ENCODE data around the gene SLC17A5.
"Not testable (repeated sequence)": the region's sequence is repeated elsewhere in the genome, so short reads cannot be mapped to it uniquely, and the experiment has no call there.

Gene SLC17A5

GRCh38 chr6:73556836-73557235, 97.0 kb downstream of the SLC17A5 start:
- H3K9ac ChIP-seq (ENCODE audit: low read length): no peak overlapping the region
- no peak overlapping the region for H3K4me2 ChIP-seq (ENCODE audit: low read length)
- H3K9me3 ChIP-seq (ENCODE audit: low read length): no peaks in the 10 kb centered on the region
- no peaks in the 10 kb centered on the region for H3F3A ChIP-seq (ENCODE audit: insufficient read depth, low read length)
- peaks cover 6% of the 10 kb centered on the region for H3K4me1 ChIP-seq (ENCODE audit: insufficient read depth, low read length, severe bottlenecking)
- TF ChIP-seq EZH2 (IDR thresholded peaks at IDR 0.05; ENCODE audit: borderline replicate concordance, low read length) (no peak), CTCF (IDR thresholded peaks at IDR 0.05; ENCODE audit: low read length) (no peak)
- H3K79me2 ChIP-seq (ENCODE audit: insufficient read depth, low read length): no peaks in the 10 kb centered on the region
- H3K27ac ChIP-seq (ENCODE audit: low read depth, low read length, poor library complexity, severe bottlenecking): no peak overlapping the region
- no peaks in the 10 kb centered on the region for H3K27me3 ChIP-seq (ENCODE audit: insufficient read depth, low read length)
- no peak overlapping the region for H3K4me3 ChIP-seq (ENCODE audit: low read depth, low read length, poor library complexity, severe bottlenecking)
- no peak overlapping the region for H2AFZ ChIP-seq (ENCODE audit: low read length)
- no peaks in the 10 kb centered on the region for H3K36me3 ChIP-seq (ENCODE audit: insufficient read depth, low read length)
- H4K20me1 ChIP-seq (ENCODE audit: insufficient read depth, low read length): no peaks in the 10 kb centered on the region
- no peaks in the 10 kb centered on the region for H3K9me2 ChIP-seq (ENCODE audit: low read depth, low read length)

- H3K9me3 ChIP-seq (ENCODE audit: low read length); H3K9ac ChIP-seq (ENCODE audit: low read length); H3F3A ChIP-seq (ENCODE audit: insufficient read depth, low read length); H3K27ac ChIP-seq (ENCODE audit: low read depth, low read length, poor library complexity, severe bottlenecking); H3K79me2 ChIP-seq (ENCODE audit: insufficient read depth, low read length); H4K20me1 ChIP-seq (ENCODE audit: insufficient read depth, low read length); H3K4me1 ChIP-seq (ENCODE audit: insufficient read depth, low read length, severe bottlenecking); H3K4me3 ChIP-seq (ENCODE audit: low read depth, low read length, poor library complexity, severe bottlenecking); H2AFZ ChIP-seq (ENCODE audit: low read length); H3K9me2 ChIP-seq (ENCODE audit: low read depth, low read length); H3K4me2 ChIP-seq (ENCODE audit: low read length); H3K27me3 ChIP-seq (ENCODE audit: insufficient read depth, low read length); H3K36me3 ChIP-seq (ENCODE audit: insufficient read depth, low read length): not testable (repeated sequence)
Observed at GRCh38 chr6:73555380-73555949, 98.3 kb downstream of the SLC17A5 start.

- not testable (repeated sequence) for H2AFZ ChIP-seq (ENCODE audit: low read length); H3F3A ChIP-seq (ENCODE audit: insufficient read depth, low read length); H3K9ac ChIP-seq (ENCODE audit: low read length); H3K27me3 ChIP-seq (ENCODE audit: insufficient read depth, low read length); H3K4me2 ChIP-seq (ENCODE audit: low read length); H3K4me1 ChIP-seq (ENCODE audit: insufficient read depth, low read length, severe bottlenecking); H3K9me2 ChIP-seq (ENCODE audit: low read depth, low read length); H3K4me3 ChIP-seq (ENCODE audit: low read depth, low read length, poor library complexity, severe bottlenecking); H3K27ac ChIP-seq (ENCODE audit: low read depth, low read length, poor library complexity, severe bottlenecking); H3K79me2 ChIP-seq (ENCODE audit: insufficient read depth, low read length); H4K20me1 ChIP-seq (ENCODE audit: insufficient read depth, low read length); H3K9me3 ChIP-seq (ENCODE audit: low read length); H3K36me3 ChIP-seq (ENCODE audit: insufficient read depth, low read length)
Observed at GRCh38 chr6:73551115-73551514, 102.7 kb downstream of the SLC17A5 start.

GRCh38 chr6:73548458-73549446, 105.0 kb downstream of the SLC17A5 start:
- Histone ChIP-seq H3K4me2 (ENCODE audit: low read length) (no peak overlapping the region), H3K36me3 (ENCODE audit: insufficient read depth, low read length) (no peaks in the 10 kb centered on the region), H3K4me3 (ENCODE audit: low read depth, low read length, poor library complexity, severe bottlenecking) (no peak overlapping the region), H3F3A (ENCODE audit: insufficient read depth, low read length) (no peaks in the 10 kb centered on the region), H3K4me1 (ENCODE audit: insufficient read depth, low read length, severe bottlenecking) (no peaks in the 10 kb centered on the region), H2AFZ (ENCODE audit: low read length) (no peak overlapping the region), H3K9ac (ENCODE audit: low read length) (no peak overlapping the region), H3K9me3 (ENCODE audit: low read length) (no peaks in the 10 kb centered on the region), H4K20me1 (ENCODE audit: insufficient read depth, low read length) (no peaks in the 10 kb centered on the region), H3K79me2 (ENCODE audit: insufficient read depth, low read length) (no peaks in the 10 kb centered on the region), H3K27me3 (ENCODE audit: insufficient read depth, low read length) (no peaks in the 10 kb centered on the region), H3K27ac (ENCODE audit: low read depth, low read length, poor library complexity, severe bottlenecking) (no peak overlapping the region), H3K9me2 (ENCODE audit: low read depth, low read length) (no peaks in the 10 kb centered on the region)
- TF ChIP-seq CTCF (IDR thresholded peaks at IDR 0.05; ENCODE audit: low read length) (peak; percentile 24; the same call in 1 of the 2 replicates), EZH2 (IDR thresholded peaks at IDR 0.05; ENCODE audit: borderline replicate concordance, low read length) (no peak)

Data from OCI-LY1 (cell line).